Measurements from ENCODE around the gene CLEC16A. TPM values are rescaled to one million over a fixed set of nuclear protein-coding genes. Genes with fewer than 3 reads are reported as not detected.

Gene CLEC16A
- total and polyA plus RNA-seq, 9 of the 15 experiments (the other 6 are each of a cell fraction or from before 2014, with no cell fraction given): 1.00 to 22.3 (median 10.0) TPM

GRCh38 chr16:10972819-10973464 is 28.6 kb downstream of the CLEC16A start (continued):
- TF ChIP-seq RREB1 (CRISPR knock-in tag; IDR thresholded peaks at IDR 0.05) (no peak), ZNF583 (CRISPR knock-in tag; IDR thresholded peaks at IDR 0.05) (0 out of 2 replicates have a peak, but pooled peaks have one; percentile 13), SIRT6 (IDR thresholded peaks at IDR 0.05; ENCODE audit: low read depth, low read length) (no peak), DMBX1 (CRISPR knock-in tag; IDR thresholded peaks at IDR 0.05; ENCODE audit: borderline replicate concordance) (peak; percentile 12; the same call in 1 of the 2 replicates), CXXC5 (CRISPR knock-in tag; IDR thresholded peaks at IDR 0.05) (0 out of 2 replicates have a peak, but pooled peaks have one; percentile 8), SETDB1 (IDR thresholded peaks at IDR 0.05; ENCODE audit: low read length) (no peak), CREB3 (tag; conservative IDR thresholded peaks at IDR 0.05; ENCODE audit: low read depth) (no peak), CEBPZ (IDR thresholded peaks at IDR 0.05; ENCODE audit: borderline replicate concordance, low read depth, low read length) (no peak), BCLAF1 (IDR thresholded peaks at IDR 0.05; ENCODE audit: borderline replicate concordance in 1 of 2, control insufficient read depth in 1 of 2, low read depth in 2 of 2, low read length in 1 of 2) (no peak), CREB5 (CRISPR knock-in tag; IDR thresholded peaks at IDR 0.05) (no peak)

Data from K562 (cell line).